Ishikawa (cell line): ENCODE data around the gene SLC37A1.

Source experiments
- EGR1 ChIP-seq: IDR thresholded peaks from 2 replicates; pipeline ENCODE4 v1.6.1; 2012
- EP300 ChIP-seq: IDR thresholded peaks from 2 replicates; pipeline ENCODE4 v1.6.1; 2012; ENCODE audit warnings: borderline replicate concordance
- TF ChIP-seq, protein P1 (sequence below): IDR thresholded peaks from 2 replicates; pipeline ENCODE4 v1.6.1; 2012

DNA sequence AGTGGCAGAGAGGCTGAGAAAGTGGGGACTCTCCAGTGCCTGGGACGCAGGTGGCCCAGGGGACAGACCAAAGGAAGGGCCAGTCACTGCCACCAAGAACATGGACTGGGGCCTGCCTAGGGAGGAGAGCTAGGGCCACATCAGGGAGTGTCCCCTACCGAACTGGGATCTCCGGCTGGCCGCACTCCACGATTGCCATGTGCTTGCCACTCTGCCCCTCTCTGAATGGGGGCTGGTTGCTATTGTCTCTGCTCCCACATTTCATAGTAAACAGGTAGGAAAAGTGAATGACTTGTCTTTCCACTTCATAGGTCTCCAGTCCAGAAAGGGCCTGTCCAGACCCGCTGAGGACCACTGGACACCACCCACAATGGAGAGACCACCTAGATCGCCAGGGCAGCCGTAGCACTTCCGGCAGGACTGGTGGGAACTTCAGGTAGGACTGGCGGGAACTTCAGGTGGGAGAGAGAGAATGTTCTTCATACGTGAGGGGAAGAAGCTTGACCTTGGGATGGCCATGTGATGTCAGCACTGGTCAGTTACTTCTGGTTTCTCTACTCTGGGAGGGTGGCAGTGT, 84.6 kb downstream of the SLC37A1 start:
- TF ChIP-seq EGR1 (no peak), EP300 (no peak)
- TF ChIP-seq, protein P1, sequence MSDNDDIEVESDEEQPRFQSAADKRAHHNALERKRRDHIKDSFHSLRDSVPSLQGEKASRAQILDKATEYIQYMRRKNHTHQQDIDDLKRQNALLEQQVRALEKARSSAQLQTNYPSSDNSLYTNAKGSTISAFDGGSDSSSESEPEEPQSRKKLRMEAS: no peak
